H4 (cell line): Measurements from ENCODE around the gene FANCI. TPM values are rescaled to one million over a fixed set of nuclear protein-coding genes. Genes with fewer than 3 reads are reported as not detected.
A peak's percentile ranks its signal among the peaks of the same experiment; 100 is the strongest.

Experiments
- DNase-seq: peaks from one replicate; pipeline ENCODE4 v3.0.0-alpha.2; 2015; ENCODE audit warnings: low spot score
- total RNA-seq: library from RNA; depleted of rRNA; stranded (reverse); fragments of >200 nt; shearing (Covaris generic); gene quantifications from 2 replicates; pipeline ENCODE4 v1.2.3, GENCODE V29; 2014; rRNA removed

Gene FANCI
- total RNA-seq, 1 experiment from 2014 or later: 61.2 TPM

DNA sequence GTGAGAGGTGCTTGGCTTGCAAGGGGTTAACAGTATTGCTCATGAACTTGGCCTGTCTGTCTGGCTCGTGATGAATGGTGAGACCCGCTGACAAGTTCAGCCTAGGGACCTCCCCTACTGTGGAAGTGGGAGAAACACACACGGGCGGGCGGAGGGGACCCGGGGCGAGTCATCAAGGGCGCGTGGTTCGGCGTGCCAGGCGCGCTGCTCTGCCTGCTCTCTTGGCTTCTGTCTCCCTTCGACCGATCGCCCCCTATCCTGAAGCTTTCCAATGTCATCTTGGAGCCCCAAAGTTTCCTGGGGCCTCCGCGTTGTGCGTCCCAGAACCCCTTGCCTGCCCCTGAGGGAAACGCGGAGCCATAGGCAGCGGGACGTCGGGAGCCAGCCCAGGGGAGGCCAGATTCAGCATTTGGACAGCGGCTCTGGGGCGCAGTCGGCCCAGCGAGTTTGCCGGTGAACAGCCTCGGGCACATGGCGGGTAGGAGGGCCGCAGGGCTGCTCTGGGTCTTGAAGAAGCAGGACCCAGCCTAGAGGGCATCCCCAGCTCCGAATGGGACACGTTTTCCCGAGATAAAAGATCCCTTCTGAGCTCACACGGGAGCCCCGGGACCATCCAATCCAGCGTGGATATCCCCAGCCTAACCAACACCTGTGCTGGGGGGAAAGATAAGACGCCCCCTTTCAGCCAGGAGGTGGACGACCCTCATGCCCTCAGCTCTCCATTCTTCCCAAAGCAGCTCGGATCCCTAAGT lies 117.8 kb downstream of the FANCI start:
- DNase-seq: peak; percentile 52

- DNase-seq: no peak
Measured at GRCh38 chr15:89362203-89363101, 118.7 kb downstream of the FANCI start.

DNA sequence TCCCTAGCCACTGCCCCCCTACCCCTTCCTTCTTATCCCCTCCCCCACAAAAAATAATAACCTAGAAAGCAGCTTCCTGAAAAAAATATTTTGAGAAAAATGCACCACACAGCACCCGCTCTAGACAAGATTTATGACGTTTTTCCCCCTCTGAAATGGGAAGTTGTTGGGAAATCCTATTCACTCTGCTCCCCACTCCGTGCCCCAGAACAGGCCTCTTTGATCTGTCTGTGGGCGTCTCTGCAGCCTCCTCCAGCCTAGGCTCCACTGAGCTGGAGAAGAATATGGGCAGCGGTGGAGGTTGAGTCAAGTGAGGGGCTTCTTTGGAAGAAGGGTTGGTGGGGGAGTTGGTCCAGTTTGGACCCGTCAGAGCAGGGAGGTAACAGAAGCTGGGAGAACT lies 119.4 kb downstream of the FANCI start:
- DNase-seq: no peak

GRCh38 chr15:89363770-89364169 lies 120.0 kb downstream of the FANCI start:
- DNase-seq: no peak

- no peak for DNase-seq
Measured at GRCh38 chr15:89364341-89364740, 120.6 kb downstream of the FANCI start.

GRCh38 chr15:89364741-89365450 lies 121.1 kb downstream of the FANCI start:
- no peak for DNase-seq

- no peak for DNase-seq
Measured at GRCh38 chr15:89365462-89366065, 121.8 kb downstream of the FANCI start.

Other genes with a start within 250 kb of the FANCI start
- 15.2 and 19.0 TPM in 2 replicates for gene ABHD2, start 155.5 kb upstream of the FANCI start, total RNA-seq
- gene RLBP1, start 22.4 kb upstream of the FANCI start, total RNA-seq: not detected in 2 replicates
- gene POLG, start 90.8 kb downstream of the FANCI start, total RNA-seq: 19.5 and 36.9 TPM in 2 replicates